ENCODE measurements around the gene ADNP. TPM values are rescaled to one million over a fixed set of nuclear protein-coding genes. Genes with fewer than 3 reads are reported as not detected.
A peak's percentile ranks its signal among the peaks of the same experiment; 100 is the strongest.

Gene ADNP
- total and polyA plus RNA-seq, 2 experiments from 2014 or later, result 95.0 to 106 TPM

DNA sequence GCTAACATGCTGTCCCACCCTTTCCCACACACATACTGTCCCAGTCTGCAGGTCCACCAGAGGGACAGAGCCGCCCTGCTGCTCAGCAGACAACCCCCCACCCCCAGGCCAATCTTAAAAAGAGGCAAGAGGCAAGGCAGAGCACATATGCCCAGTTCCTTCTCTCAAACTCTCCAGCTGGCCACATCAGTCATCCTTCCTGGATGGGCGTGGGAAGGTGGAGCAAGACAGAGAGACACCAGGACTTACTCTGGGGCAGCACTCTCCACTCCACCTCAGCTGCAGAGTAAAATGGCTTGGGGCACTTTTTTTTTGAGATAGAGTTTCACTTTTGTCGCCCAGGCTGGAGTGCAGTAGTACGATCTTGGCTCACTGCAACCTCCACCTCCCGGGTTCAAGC lies 38.2 kb upstream of the ADNP start:
- H3F3A ChIP-seq (replicated peaks; ENCODE audit: low read depth), result no peaks in the 10 kb centered on the region
- DNase-seq (ENCODE audit: low spot score) (no peak), ATAC-seq (no peak)
- no peaks in the 10 kb centered on the region for H3K9me2 ChIP-seq (ENCODE audit: insufficient read depth)
- Mint-ChIP-seq H3K27me3 (ENCODE audit: insufficient read depth, low read depth, poor library complexity) (peaks cover 3% of the 10 kb centered on the region), H3K4me1 (peaks cover 13% of the 10 kb centered on the region), H3K36me3 (ENCODE audit: low read depth) (no peaks in the 10 kb centered on the region), H3K4me3 (no peak overlapping the region), H3K27ac (no peak overlapping the region), H3K9me3 (no peaks in the 10 kb centered on the region)
- no peaks in the 10 kb centered on the region for H3K79me2 ChIP-seq (replicated peaks; ENCODE audit: insufficient read depth)
- H3K4me3 ChIP-seq, result no peak overlapping the region
- no peak overlapping the region for H2AFZ ChIP-seq
- H3K27me3 ChIP-seq (ENCODE audit: insufficient read depth), result no peaks in the 10 kb centered on the region
- H3K36me3 ChIP-seq (ENCODE audit: insufficient read depth), result no peaks in the 10 kb centered on the region
- TF ChIP-seq EZH2 (IDR thresholded peaks at IDR 0.05; ENCODE audit: low read depth, unreplicated experiment) (no peak), ZNF331 (CRISPR knock-in tag; IDR thresholded peaks at IDR 0.05; ENCODE audit: low read depth) (no peak), STAT1 (IDR thresholded peaks at IDR 0.05; ENCODE audit: unreplicated experiment) (no peak), EZH2phosphoT487 (IDR thresholded peaks at IDR 0.05; ENCODE audit: unreplicated experiment) (no peak), CREB1 (CRISPR knock-in tag; IDR thresholded peaks at IDR 0.05; ENCODE audit: low read depth) (no peak), REST (IDR thresholded peaks at IDR 0.05; ENCODE audit: unreplicated experiment) (no peak), CTCF (conservative IDR thresholded peaks at IDR 0.05; ENCODE audit: low read depth in 2 of 2) (no peak), POLR2AphosphoS5 (IDR thresholded peaks at IDR 0.05; ENCODE audit: low read depth) (no peak), JUNB (IDR thresholded peaks at IDR 0.05; ENCODE audit: unreplicated experiment) (no peak)
- no peak overlapping the region for H3K27ac ChIP-seq (ENCODE audit: low read depth)
- no peak overlapping the region for H3K4me2 ChIP-seq
- no peaks in the 10 kb centered on the region for H4K20me1 ChIP-seq (replicated peaks; ENCODE audit: insufficient read depth)
- no peaks in the 10 kb centered on the region for H3K4me1 ChIP-seq (ENCODE audit: insufficient read depth)

GRCh38 chr20:50968289-50968688 lies 37.1 kb upstream of the ADNP start:
- Histone ChIP-seq H3K4me2 (no peak overlapping the region), H3K27me3 (ENCODE audit: insufficient read depth) (no peaks in the 10 kb centered on the region), H3K36me3 (ENCODE audit: insufficient read depth) (no peaks in the 10 kb centered on the region), H4K20me1 (replicated peaks; ENCODE audit: insufficient read depth) (no peaks in the 10 kb centered on the region; the same call in 1 of the 2 replicates), H3F3A (replicated peaks; ENCODE audit: low read depth) (no peaks in the 10 kb centered on the region), H2AFZ (0 out of 2 replicates have a peak overlapping the region, but pooled peaks have one; percentile 23), H3K9me2 (ENCODE audit: insufficient read depth) (no peaks in the 10 kb centered on the region), H3K4me3 (no peak overlapping the region), H3K4me1 (ENCODE audit: insufficient read depth) (no peaks in the 10 kb centered on the region), H3K27ac (ENCODE audit: low read depth) (no peak overlapping the region), H3K79me2 (replicated peaks; ENCODE audit: insufficient read depth) (no peaks in the 10 kb centered on the region)
- Mint-ChIP-seq H3K27ac (no peak overlapping the region), H3K36me3 (ENCODE audit: low read depth) (no peaks in the 10 kb centered on the region), H3K4me1 (peaks cover 13% of the 10 kb centered on the region), H3K4me3 (no peak overlapping the region), H3K27me3 (ENCODE audit: insufficient read depth, low read depth, poor library complexity) (peaks cover 3% of the 10 kb centered on the region), H3K9me3 (no peaks in the 10 kb centered on the region)
- DNase-seq (ENCODE audit: low spot score) (no peak), ATAC-seq (no peak)
- TF ChIP-seq POLR2AphosphoS5 (IDR thresholded peaks at IDR 0.05; ENCODE audit: low read depth) (no peak), JUNB (IDR thresholded peaks at IDR 0.05; ENCODE audit: unreplicated experiment) (no peak), STAT1 (IDR thresholded peaks at IDR 0.05; ENCODE audit: unreplicated experiment) (no peak), CREB1 (CRISPR knock-in tag; IDR thresholded peaks at IDR 0.05; ENCODE audit: low read depth) (no peak), EZH2phosphoT487 (IDR thresholded peaks at IDR 0.05; ENCODE audit: unreplicated experiment) (no peak), EZH2 (IDR thresholded peaks at IDR 0.05; ENCODE audit: low read depth, unreplicated experiment) (no peak)
- TF ChIP-seq, protein P1, sequence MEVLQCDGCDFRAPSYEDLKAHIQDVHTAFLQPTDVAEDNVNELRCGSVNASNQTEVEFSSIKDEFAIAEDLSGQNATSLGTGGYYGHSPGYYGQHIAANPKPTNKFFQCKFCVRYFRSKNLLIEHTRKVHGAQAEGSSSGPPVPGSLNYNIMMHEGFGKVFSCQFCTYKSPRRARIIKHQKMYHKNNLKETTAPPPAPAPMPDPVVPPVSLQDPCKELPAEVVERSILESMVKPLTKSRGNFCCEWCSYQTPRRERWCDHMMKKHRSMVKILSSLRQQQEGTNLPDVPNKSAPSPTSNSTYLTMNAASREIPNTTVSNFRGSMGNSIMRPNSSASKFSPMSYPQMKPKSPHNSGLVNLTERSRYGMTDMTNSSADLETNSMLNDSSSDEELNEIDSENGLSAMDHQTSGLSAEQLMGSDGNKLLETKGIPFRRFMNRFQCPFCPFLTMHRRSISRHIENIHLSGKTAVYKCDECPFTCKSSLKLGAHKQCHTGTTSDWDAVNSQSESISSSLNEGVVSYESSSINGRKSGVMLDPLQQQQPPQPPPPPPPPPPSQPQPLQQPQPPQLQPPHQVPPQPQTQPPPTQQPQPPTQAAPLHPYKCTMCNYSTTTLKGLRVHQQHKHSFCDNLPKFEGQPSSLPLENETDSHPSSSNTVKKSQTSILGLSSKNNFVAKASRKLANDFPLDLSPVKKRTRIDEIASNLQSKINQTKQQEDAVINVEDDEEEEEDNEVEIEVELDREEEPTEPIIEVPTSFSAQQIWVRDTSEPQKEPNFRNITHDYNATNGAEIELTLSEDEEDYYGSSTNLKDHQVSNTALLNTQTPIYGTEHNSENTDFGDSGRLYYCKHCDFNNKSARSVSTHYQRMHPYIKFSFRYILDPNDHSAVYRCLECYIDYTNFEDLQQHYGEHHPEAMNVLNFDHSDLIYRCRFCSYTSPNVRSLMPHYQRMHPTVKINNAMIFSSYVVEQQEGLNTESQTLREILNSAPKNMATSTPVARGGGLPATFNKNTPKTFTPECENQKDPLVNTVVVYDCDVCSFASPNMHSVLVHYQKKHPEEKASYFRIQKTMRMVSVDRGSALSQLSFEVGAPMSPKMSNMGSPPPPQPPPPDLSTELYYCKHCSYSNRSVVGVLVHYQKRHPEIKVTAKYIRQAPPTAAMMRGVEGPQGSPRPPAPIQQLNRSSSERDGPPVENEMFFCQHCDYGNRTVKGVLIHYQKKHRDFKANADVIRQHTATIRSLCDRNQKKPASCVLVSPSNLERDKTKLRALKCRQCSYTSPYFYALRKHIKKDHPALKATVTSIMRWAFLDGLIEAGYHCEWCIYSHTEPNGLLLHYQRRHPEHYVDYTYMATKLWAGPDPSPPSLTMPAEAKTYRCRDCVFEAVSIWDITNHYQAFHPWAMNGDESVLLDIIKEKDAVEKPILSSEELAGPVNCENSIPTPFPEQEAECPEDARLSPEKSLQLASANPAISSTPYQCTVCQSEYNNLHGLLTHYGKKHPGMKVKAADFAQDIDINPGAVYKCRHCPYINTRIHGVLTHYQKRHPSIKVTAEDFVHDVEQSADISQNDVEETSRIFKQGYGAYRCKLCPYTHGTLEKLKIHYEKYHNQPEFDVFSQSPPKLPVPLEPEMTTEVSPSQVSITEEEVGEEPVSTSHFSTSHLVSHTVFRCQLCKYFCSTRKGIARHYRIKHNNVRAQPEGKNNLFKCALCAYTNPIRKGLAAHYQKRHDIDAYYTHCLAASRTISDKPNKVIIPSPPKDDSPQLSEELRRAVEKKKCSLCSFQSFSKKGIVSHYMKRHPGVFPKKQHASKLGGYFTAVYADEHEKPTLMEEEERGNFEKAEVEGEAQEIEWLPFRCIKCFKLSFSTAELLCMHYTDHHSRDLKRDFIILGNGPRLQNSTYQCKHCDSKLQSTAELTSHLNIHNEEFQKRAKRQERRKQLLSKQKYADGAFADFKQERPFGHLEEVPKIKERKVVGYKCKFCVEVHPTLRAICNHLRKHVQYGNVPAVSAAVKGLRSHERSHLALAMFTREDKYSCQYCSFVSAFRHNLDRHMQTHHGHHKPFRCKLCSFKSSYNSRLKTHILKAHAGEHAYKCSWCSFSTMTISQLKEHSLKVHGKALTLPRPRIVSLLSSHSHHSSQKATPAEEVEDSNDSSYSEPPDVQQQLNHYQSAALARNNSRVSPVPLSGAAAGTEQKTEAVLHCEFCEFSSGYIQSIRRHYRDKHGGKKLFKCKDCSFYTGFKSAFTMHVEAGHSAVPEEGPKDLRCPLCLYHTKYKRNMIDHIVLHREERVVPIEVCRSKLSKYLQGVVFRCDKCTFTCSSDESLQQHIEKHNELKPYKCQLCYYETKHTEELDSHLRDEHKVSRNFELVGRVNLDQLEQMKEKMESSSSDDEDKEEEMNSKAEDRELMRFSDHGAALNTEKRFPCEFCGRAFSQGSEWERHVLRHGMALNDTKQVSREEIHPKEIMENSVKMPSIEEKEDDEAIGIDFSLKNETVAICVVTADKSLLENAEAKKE (CRISPR knock-in tag; IDR thresholded peaks at IDR 0.05), result no peak
